Adipocyte (in vitro differentiated cells): ENCODE measurements around the gene PSMC2.
"Not testable (repeated sequence)": the region's sequence is repeated elsewhere in the genome, so short reads cannot be mapped to it uniquely, and the experiment has no call there.

Experiments used
- DNase-seq: peaks from one replicate; pipeline ENCODE4 v3.0.0-alpha.2; 2015; ENCODE audit warnings: low read depth
- H3K27me3 ChIP-seq: replicated peaks from 2 replicates; pipeline ENCODE4 v1.7.0; 2013; ENCODE audit warnings: mild to moderate bottlenecking, low read length, moderate library complexity; ENCODE audit not compliant: control insufficient read depth, insufficient read depth
- H3K36me3 ChIP-seq: 2 replicates; pipeline ENCODE4 v1.7.0; 2013; ENCODE audit warnings: low read length, mild to moderate bottlenecking, moderate library complexity; ENCODE audit not compliant: control insufficient read depth, insufficient read depth, severe bottlenecking
- H3K4me1 ChIP-seq: 2 replicates; pipeline ENCODE4 v1.7.0; 2013; ENCODE audit warnings: mild to moderate bottlenecking, low read length, moderate library complexity; ENCODE audit not compliant: control insufficient read depth, insufficient read depth
- H3K4me3 ChIP-seq: 2 replicates; pipeline ENCODE4 v1.7.0; 2013; ENCODE audit warnings: mild to moderate bottlenecking, low read length, moderate library complexity
- H3K9ac ChIP-seq: 2 replicates; pipeline ENCODE4 v1.7.0; 2013; ENCODE audit warnings: mild to moderate bottlenecking, low read length, moderate library complexity
- H3K9me3 ChIP-seq: 2 replicates; pipeline ENCODE4 v1.7.0; 2013; ENCODE audit warnings: mild to moderate bottlenecking, low read length, moderate library complexity; ENCODE audit not compliant: control insufficient read depth

PSMC2 gene

GRCh38 chr7:103396471-103396870 is 49.0 kb downstream of the PSMC2 start:
- no peak overlapping the region for H3K4me3 ChIP-seq
- no peak for DNase-seq

GRCh38 chr7:103398483-103399127 is 51.2 kb downstream of the PSMC2 start:
- no peak overlapping the region for H3K4me3 ChIP-seq
- no peak overlapping the region for H3K9ac ChIP-seq
- DNase-seq = no peak
- no peaks in the 10 kb centered on the region for H3K36me3 ChIP-seq
- H3K9me3 ChIP-seq = peaks cover 4% of the 10 kb centered on the region
- no peaks in the 10 kb centered on the region for H3K4me1 ChIP-seq
- H3K27me3 ChIP-seq = peaks cover 4% of the 10 kb centered on the region

More at GRCh38 chr7:103396471-103396870, 49.0 kb downstream of the PSMC2 start:
- no peak overlapping the region for H3K9ac ChIP-seq
- H3K4me1 ChIP-seq = peaks cover 3% of the 10 kb centered on the region
- peaks cover 4% of the 10 kb centered on the region for H3K27me3 ChIP-seq
- peaks cover 4% of the 10 kb centered on the region for H3K9me3 ChIP-seq
- H3K36me3 ChIP-seq = no peaks in the 10 kb centered on the region

- not testable (repeated sequence) for H3K36me3 ChIP-seq, DNase-seq, H3K9me3 ChIP-seq, H3K4me3 ChIP-seq, H3K27me3 ChIP-seq, H3K9ac ChIP-seq, H3K4me1 ChIP-seq
Measured at GRCh38 chr7:103399687-103400086, 52.2 kb downstream of the PSMC2 start.

- not testable (repeated sequence) for H3K4me1 ChIP-seq, H3K4me3 ChIP-seq, H3K36me3 ChIP-seq, DNase-seq, H3K9me3 ChIP-seq, H3K9ac ChIP-seq, H3K27me3 ChIP-seq
Measured at GRCh38 chr7:103405789-103406613, 58.6 kb downstream of the PSMC2 start.

GRCh38 chr7:103412151-103412550 is 64.7 kb downstream of the PSMC2 start:
- Histone ChIP-seq H3K36me3 (no peaks in the 10 kb centered on the region), H3K4me3 (no peak overlapping the region), H3K9me3 (peaks cover 7% of the 10 kb centered on the region), H3K4me1 (no peaks in the 10 kb centered on the region), H3K9ac (no peak overlapping the region), H3K27me3 (no peaks in the 10 kb centered on the region)
- DNase-seq = no peak

- Histone ChIP-seq H3K4me1 (no peaks in the 10 kb centered on the region), H3K36me3 (no peaks in the 10 kb centered on the region), H3K9ac (no peak overlapping the region), H3K4me3 (no peak overlapping the region), H3K27me3 (no peaks in the 10 kb centered on the region), H3K9me3 (peaks cover 7% of the 10 kb centered on the region)
- DNase-seq = no peak
Measured at GRCh38 chr7:103413407-103413806, 66.0 kb downstream of the PSMC2 start.

- Histone ChIP-seq H3K9ac (no peak overlapping the region), H3K9me3 (no peaks in the 10 kb centered on the region), H3K4me1 (peaks cover 22% of the 10 kb centered on the region), H3K36me3 (no peaks in the 10 kb centered on the region), H3K4me3 (no peak overlapping the region), H3K27me3 (no peaks in the 10 kb centered on the region)
- DNase-seq = no peak
Measured at GRCh38 chr7:103418241-103418640, 70.8 kb downstream of the PSMC2 start.
